Endodermal cell (in vitro differentiated cells): ENCODE data around the gene TOB1. TPM values are rescaled to one million over a fixed set of nuclear protein-coding genes. Genes with fewer than 3 reads are reported as not detected.
A peak's percentile ranks its signal among the peaks of the same experiment; 100 is the strongest.

ENCODE experiments used
- DNase-seq: peaks from one replicate; pipeline ENCODE4 v3.0.0-alpha.2; 2017
- H3K27ac ChIP-seq: 2 replicates; pipeline ENCODE4 v1.5.1; 2013; ENCODE audit warnings: mild to moderate bottlenecking, low read depth, low read length, moderate library complexity
- H3K27me3 ChIP-seq: 2 replicates; pipeline ENCODE4 v1.6.1; 2013; ENCODE audit warnings: mild to moderate bottlenecking, low read length, moderate library complexity; ENCODE audit not compliant: insufficient read depth, control insufficient read depth, poor library complexity, severe bottlenecking
- H3K36me3 ChIP-seq: 2 replicates; pipeline ENCODE4 v1.7.0; 2013; ENCODE audit warnings: mild to moderate bottlenecking, low read length, moderate library complexity; ENCODE audit not compliant: control insufficient read depth, insufficient read depth
- H3K4me1 ChIP-seq: one replicate; pipeline ENCODE4 v1.7.0; 2013; ENCODE audit warnings: low read length; ENCODE audit not compliant: control insufficient read depth, insufficient read depth
- H3K4me3 ChIP-seq: 2 replicates; pipeline ENCODE4 v1.5.1; 2013; ENCODE audit warnings: mild to moderate bottlenecking, low read length, moderate library complexity
- H3K9ac ChIP-seq: 2 replicates; pipeline ENCODE4 v1.6.1; 2013; ENCODE audit warnings: mild to moderate bottlenecking, low read length, moderate library complexity; ENCODE audit not compliant: poor library complexity, severe bottlenecking; ENCODE audit errors: extremely low read depth
- H3K9me3 ChIP-seq: 2 replicates; pipeline ENCODE4 v1.6.1; 2013; ENCODE audit warnings: mild to moderate bottlenecking, low read length, moderate library complexity; ENCODE audit not compliant: control insufficient read depth
- H3K27ac Mint-ChIP-seq: 2 replicates; pipeline ENCODE4 v1.8.0; 2020; ENCODE audit warnings: mixed read lengths
- H3K27me3 Mint-ChIP-seq: 2 replicates; pipeline ENCODE4 v1.8.0; 2021; ENCODE audit warnings: mild to moderate bottlenecking, mixed read lengths; ENCODE audit not compliant: insufficient read depth
- H3K36me3 Mint-ChIP-seq: 2 replicates; pipeline ENCODE4 v1.8.0; 2020; ENCODE audit warnings: low read depth, mixed read lengths
- H3K4me1 Mint-ChIP-seq: 2 replicates; pipeline ENCODE4 v1.8.0; 2020; ENCODE audit warnings: mixed read lengths
- H3K4me3 Mint-ChIP-seq: 2 replicates; pipeline ENCODE4 v1.8.0; 2020; ENCODE audit warnings: mild to moderate bottlenecking, moderate library complexity, mixed read lengths
- H3K9me3 Mint-ChIP-seq: 2 replicates; pipeline ENCODE4 v1.8.0; 2020; ENCODE audit warnings: mild to moderate bottlenecking, mixed read lengths
- CTCF ChIP-seq: fragments of 200-600 bp; sonication (generic); conservative IDR thresholded peaks from 2 replicates; pipeline ENCODE4 v1.5.0; 2021; ENCODE audit warnings: antibody characterized with exemption, mild to moderate bottlenecking
- WGBS, 2 experiments: methylation state at CpG; one replicate each; pipeline versions ENCODE4 v1.1.5 to v1.1.7; 2013; ENCODE audit warnings: missing lambda C conversion rate in 2 of 2, mixed read lengths in 1 of 2; ENCODE audit not compliant: insufficient coverage in 1 of 2, insufficient read length in 1 of 2; 5-methylcytosine and 5-hydroxymethylcytosine counted together
- total RNA-seq, 2 donors: library from RNA; stranded (reverse); fragmentation: NEBNext Ultra II Directional in 1 of 2; extraction: Animal tissue kit (Norgen Biotek cat#: 25700) in 1 of 2; gene quantifications; 2 replicates in 1 of 2; 3 replicates in 1 of 2; pipeline ENCODE4 v1.2.1, GENCODE V29; 2021

Gene TOB1
- total RNA-seq, 2 donors from 2014 or later: 35.5 to 36.3 TPM

- Histone ChIP-seq H3K27me3 (no peaks in the 10 kb centered on the region), H3K9me3 (no peaks in the 10 kb centered on the region), H3K9ac (no peak overlapping the region), H3K4me1 (peaks cover 8% of the 10 kb centered on the region), H3K36me3 (no peaks in the 10 kb centered on the region), H3K27ac (peak overlapping the region; percentile 57), H3K4me3 (no peak overlapping the region)
- Mint-ChIP-seq H3K27ac (no peak overlapping the region), H3K27me3 (peaks cover 8% of the 10 kb centered on the region), H3K36me3 (no peaks in the 10 kb centered on the region), H3K4me3 (no peak overlapping the region), H3K9me3 (no peaks in the 10 kb centered on the region), H3K4me1 (peaks cover 53% of the 10 kb centered on the region)
- WGBS, 2 experiments: 92 to 93% methylated on average over 29 to 38 of the region's 38 CpGs
- TF ChIP-seq CTCF: no peak
- peak; percentile 43 for DNase-seq
Measured at GRCh38 chr17:50833510-50834428, 32.4 kb downstream of the TOB1 start.

- Mint-ChIP-seq H3K36me3 (no peaks in the 10 kb centered on the region), H3K4me1 (peaks cover 47% of the 10 kb centered on the region), H3K27me3 (peaks cover 8% of the 10 kb centered on the region), H3K9me3 (no peaks in the 10 kb centered on the region), H3K4me3 (no peak overlapping the region), H3K27ac (peak overlapping the region; percentile 70)
- Histone ChIP-seq H3K36me3 (no peaks in the 10 kb centered on the region), H3K4me3 (no peak overlapping the region), H3K4me1 (peaks cover 3% of the 10 kb centered on the region), H3K27me3 (no peaks in the 10 kb centered on the region), H3K9ac (no peak overlapping the region), H3K27ac (peak overlapping the region; percentile 57), H3K9me3 (no peaks in the 10 kb centered on the region)
- WGBS, 2 experiments: 85 to 90% methylated on average over 11 to 13 of the region's 13 CpGs
- peak; percentile 51 for DNase-seq
- no peak for TF ChIP-seq CTCF
Measured at GRCh38 chr17:50832864-50833381, 33.2 kb downstream of the TOB1 start.

- Histone ChIP-seq H3K9ac (no peak overlapping the region), H3K27me3 (no peaks in the 10 kb centered on the region), H3K4me1 (peaks cover 3% of the 10 kb centered on the region), H3K36me3 (no peaks in the 10 kb centered on the region), H3K27ac (no peak overlapping the region), H3K9me3 (no peaks in the 10 kb centered on the region), H3K4me3 (no peak overlapping the region)
- Mint-ChIP-seq H3K4me3 (no peak overlapping the region), H3K27ac (peak overlapping the region; percentile 70), H3K27me3 (peaks cover 8% of the 10 kb centered on the region), H3K4me1 (peaks cover 43% of the 10 kb centered on the region), H3K36me3 (no peaks in the 10 kb centered on the region), H3K9me3 (no peaks in the 10 kb centered on the region)
- DNase-seq: no peak
- WGBS, 2 experiments: 94 to 100% methylated on average over 10 to 12 of the region's 12 CpGs
- TF ChIP-seq CTCF: no peak
Measured at GRCh38 chr17:50832267-50832863, 33.8 kb downstream of the TOB1 start.
